Astrocyte (in vitro differentiated cells and primary cell): Measurements from ENCODE around the gene MYH16. TPM values are rescaled to one million over a fixed set of nuclear protein-coding genes. Genes with fewer than 3 reads are reported as not detected.
"Not testable (repeated sequence)": the region's sequence is repeated elsewhere in the genome, so short reads cannot be mapped to it uniquely, and the experiment has no call there.

Source experiments
- DNase-seq: peaks from one replicate; pipeline ENCODE4 v3.0.0-alpha.2; 2010; ENCODE audit warnings: low read depth
- FAIRE-seq: peaks from 2 replicates; lab custom pipeline; 2011; peaks lifted over from hg19 to GRCh38; lab: Jason Lieb, UNC
- H2AFZ ChIP-seq: 2 replicates; pipeline ENCODE4 v1.6.0; 2012; ENCODE audit warnings: low read depth, low read length, inconsistent platforms
- H3K27ac ChIP-seq: 2 replicates; pipeline ENCODE4 v1.5.1; 2011; ENCODE audit warnings: low read depth, low read length, inconsistent platforms
- H3K27me3 ChIP-seq: 2 replicates; pipeline ENCODE4 v1.6.0; 2011; ENCODE audit warnings: low read length, inconsistent platforms; ENCODE audit not compliant: insufficient read depth
- H3K36me3 ChIP-seq: 2 replicates; pipeline ENCODE4 v1.5.1; 2011; ENCODE audit warnings: low read length, inconsistent platforms; ENCODE audit not compliant: insufficient read depth
- H3K4me1 ChIP-seq: 2 replicates; pipeline ENCODE4 v1.5.1; 2011; ENCODE audit warnings: low read length, inconsistent platforms; ENCODE audit not compliant: insufficient read depth
- H3K4me2 ChIP-seq: 2 replicates; pipeline ENCODE4 v1.6.0; 2012; ENCODE audit warnings: low read length, inconsistent platforms
- H3K4me3 ChIP-seq: 2 replicates; pipeline ENCODE4 v1.5.1; 2011; ENCODE audit warnings: low read depth, mild to moderate bottlenecking, low read length, inconsistent platforms; ENCODE audit not compliant: insufficient read depth
- H3K79me2 ChIP-seq: 2 replicates; pipeline ENCODE4 v1.6.0; 2012; ENCODE audit warnings: mild to moderate bottlenecking, low read length, inconsistent platforms; ENCODE audit not compliant: insufficient read depth
- H3K9ac ChIP-seq: 2 replicates; pipeline ENCODE4 v1.6.0; 2012; ENCODE audit warnings: mild to moderate bottlenecking, low read length, inconsistent platforms
- H3K9me3 ChIP-seq: 2 replicates; pipeline ENCODE4 v1.5.1; 2012; ENCODE audit warnings: low read depth, mild to moderate bottlenecking, low read length, inconsistent platforms; ENCODE audit not compliant: insufficient read depth
- H4K20me1 ChIP-seq: 2 replicates; pipeline ENCODE4 v1.6.0; 2012; ENCODE audit warnings: low read length, inconsistent platforms; ENCODE audit not compliant: insufficient read depth
- H3K27ac Mint-ChIP-seq: one replicate; pipeline ENCODE4 v1.8.0; 2021; ENCODE audit warnings: mild to moderate bottlenecking, mixed read lengths; ENCODE audit not compliant: unreplicated experiment
- H3K27me3 Mint-ChIP-seq: one replicate; pipeline ENCODE4 v1.8.0; 2021; ENCODE audit warnings: low read depth, mixed read lengths; ENCODE audit not compliant: unreplicated experiment
- H3K36me3 Mint-ChIP-seq: one replicate; pipeline ENCODE4 v1.8.0; 2021; ENCODE audit warnings: low read depth, mixed read lengths; ENCODE audit not compliant: unreplicated experiment
- H3K4me1 Mint-ChIP-seq: one replicate; pipeline ENCODE4 v1.8.0; 2021; ENCODE audit warnings: low read depth, mixed read lengths; ENCODE audit not compliant: unreplicated experiment
- H3K4me3 Mint-ChIP-seq: one replicate; pipeline ENCODE4 v1.8.0; 2021; ENCODE audit warnings: mild to moderate bottlenecking, moderate library complexity, mixed read lengths; ENCODE audit not compliant: unreplicated experiment
- H3K9me3 Mint-ChIP-seq: one replicate; pipeline ENCODE4 v1.8.0; 2021; ENCODE audit warnings: mild to moderate bottlenecking, mixed read lengths; ENCODE audit not compliant: unreplicated experiment
- EZH2 ChIP-seq: IDR thresholded peaks from 2 replicates; pipeline ENCODE4 v1.6.1; 2012; ENCODE audit warnings: mild to moderate bottlenecking, low read length, inconsistent platforms; ENCODE audit not compliant: insufficient read depth
- total RNA-seq: library from RNA; stranded (reverse); gene quantifications from 2 replicates; pipeline ENCODE4 v1.2.1, GENCODE V29; 2021
- TF ChIP-seq, protein P1 (sequence below): IDR thresholded peaks from 2 replicates; pipeline ENCODE4 v1.5.1; 2011; ENCODE audit warnings: low read depth, mild to moderate bottlenecking, inconsistent platforms, low read length, moderate library complexity; ENCODE audit not compliant: insufficient read depth

MYH16 gene
- total RNA-seq, 1 donor from 2014 or later = 0.11 TPM

DNA sequence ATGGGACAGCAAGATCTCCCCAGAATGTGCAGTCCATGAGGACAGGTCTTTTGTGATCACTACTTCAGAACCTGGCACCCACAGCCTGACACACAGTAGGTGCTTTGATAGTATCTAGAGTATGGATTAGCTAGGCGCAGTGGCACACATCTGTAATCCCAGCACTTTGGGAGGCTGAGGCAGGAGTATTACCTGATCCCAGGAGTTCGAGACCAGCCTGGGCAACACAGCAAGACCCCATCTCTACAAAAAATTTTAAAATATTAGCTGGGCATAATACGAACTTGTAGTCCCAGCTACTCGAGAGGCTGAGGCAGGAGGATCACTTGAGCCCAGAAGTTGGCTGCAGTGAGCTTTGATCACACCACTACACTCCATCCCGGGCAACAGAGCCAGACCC lies 79.6 kb downstream of the MYH16 start:
- Histone ChIP-seq H3K27ac (no peak overlapping the region), H3K4me3 (no peak overlapping the region), H3K9me3 (no peaks in the 10 kb centered on the region), H3K27me3 (no peaks in the 10 kb centered on the region), H2AFZ (no peak overlapping the region), H3K79me2 (peaks cover 18% of the 10 kb centered on the region), H3K9ac (no peak overlapping the region), H3K4me1 (no peaks in the 10 kb centered on the region), H4K20me1 (peaks cover 20% of the 10 kb centered on the region), H3K4me2 (no peak overlapping the region), H3K36me3 (peaks cover 36% of the 10 kb centered on the region)
- peaks cover 22% of the 10 kb centered on the region for H3K36me3 Mint-ChIP-seq
- H3K27ac Mint-ChIP-seq = no peak overlapping the region
- FAIRE-seq (no peak), DNase-seq (no peak)
- no peak for TF ChIP-seq EZH2
- TF ChIP-seq, protein P1, sequence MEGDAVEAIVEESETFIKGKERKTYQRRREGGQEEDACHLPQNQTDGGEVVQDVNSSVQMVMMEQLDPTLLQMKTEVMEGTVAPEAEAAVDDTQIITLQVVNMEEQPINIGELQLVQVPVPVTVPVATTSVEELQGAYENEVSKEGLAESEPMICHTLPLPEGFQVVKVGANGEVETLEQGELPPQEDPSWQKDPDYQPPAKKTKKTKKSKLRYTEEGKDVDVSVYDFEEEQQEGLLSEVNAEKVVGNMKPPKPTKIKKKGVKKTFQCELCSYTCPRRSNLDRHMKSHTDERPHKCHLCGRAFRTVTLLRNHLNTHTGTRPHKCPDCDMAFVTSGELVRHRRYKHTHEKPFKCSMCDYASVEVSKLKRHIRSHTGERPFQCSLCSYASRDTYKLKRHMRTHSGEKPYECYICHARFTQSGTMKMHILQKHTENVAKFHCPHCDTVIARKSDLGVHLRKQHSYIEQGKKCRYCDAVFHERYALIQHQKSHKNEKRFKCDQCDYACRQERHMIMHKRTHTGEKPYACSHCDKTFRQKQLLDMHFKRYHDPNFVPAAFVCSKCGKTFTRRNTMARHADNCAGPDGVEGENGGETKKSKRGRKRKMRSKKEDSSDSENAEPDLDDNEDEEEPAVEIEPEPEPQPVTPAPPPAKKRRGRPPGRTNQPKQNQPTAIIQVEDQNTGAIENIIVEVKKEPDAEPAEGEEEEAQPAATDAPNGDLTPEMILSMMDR = no peak
- H3K4me3 Mint-ChIP-seq = no peak overlapping the region
- no peaks in the 10 kb centered on the region for H3K4me1 Mint-ChIP-seq
- no peaks in the 10 kb centered on the region for H3K9me3 Mint-ChIP-seq
- no peaks in the 10 kb centered on the region for H3K27me3 Mint-ChIP-seq

DNA sequence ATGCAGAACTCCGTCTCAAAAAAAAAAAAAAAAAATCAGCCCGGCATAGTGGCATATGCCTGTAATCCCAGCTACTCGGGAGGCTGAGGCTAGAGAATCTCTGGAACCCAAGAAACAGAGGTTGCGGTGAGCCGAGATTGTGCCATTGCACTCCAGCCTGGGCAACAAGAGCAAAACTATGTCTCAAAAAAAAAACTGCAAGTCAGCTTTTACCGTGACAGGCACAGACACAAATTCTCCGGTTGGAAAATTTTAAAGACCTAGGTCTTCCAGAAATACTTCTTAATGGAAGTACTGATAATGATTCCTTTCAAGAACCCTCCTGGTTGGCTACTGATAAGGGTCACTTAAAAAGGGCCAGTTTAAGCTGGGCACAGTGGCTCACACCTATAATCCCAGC lies 82.5 kb downstream of the MYH16 start:
- FAIRE-seq (no peak), DNase-seq (no peak)
- H3K27me3 ChIP-seq = no peaks in the 10 kb centered on the region
- Mint-ChIP-seq H3K36me3 (peaks cover 25% of the 10 kb centered on the region), H3K4me3 (no peak overlapping the region), H3K9me3 (no peaks in the 10 kb centered on the region), H3K27ac (no peak overlapping the region), H3K27me3 (no peaks in the 10 kb centered on the region), H3K4me1 (no peaks in the 10 kb centered on the region)
- H3K9me3 ChIP-seq = no peaks in the 10 kb centered on the region
- H3K36me3 ChIP-seq = peaks cover 39% of the 10 kb centered on the region
- no peak overlapping the region for H3K4me3 ChIP-seq
- H3K27ac ChIP-seq = no peak overlapping the region
- no peak overlapping the region for H3K4me2 ChIP-seq
- TF ChIP-seq EZH2 = no peak
- TF ChIP-seq, protein P1 = no peak
- peaks cover 25% of the 10 kb centered on the region for H4K20me1 ChIP-seq
- peaks cover 13% of the 10 kb centered on the region for H3K79me2 ChIP-seq
- H2AFZ ChIP-seq = no peak overlapping the region
- H3K4me1 ChIP-seq = no peaks in the 10 kb centered on the region
- H3K9ac ChIP-seq = no peak overlapping the region

DNA sequence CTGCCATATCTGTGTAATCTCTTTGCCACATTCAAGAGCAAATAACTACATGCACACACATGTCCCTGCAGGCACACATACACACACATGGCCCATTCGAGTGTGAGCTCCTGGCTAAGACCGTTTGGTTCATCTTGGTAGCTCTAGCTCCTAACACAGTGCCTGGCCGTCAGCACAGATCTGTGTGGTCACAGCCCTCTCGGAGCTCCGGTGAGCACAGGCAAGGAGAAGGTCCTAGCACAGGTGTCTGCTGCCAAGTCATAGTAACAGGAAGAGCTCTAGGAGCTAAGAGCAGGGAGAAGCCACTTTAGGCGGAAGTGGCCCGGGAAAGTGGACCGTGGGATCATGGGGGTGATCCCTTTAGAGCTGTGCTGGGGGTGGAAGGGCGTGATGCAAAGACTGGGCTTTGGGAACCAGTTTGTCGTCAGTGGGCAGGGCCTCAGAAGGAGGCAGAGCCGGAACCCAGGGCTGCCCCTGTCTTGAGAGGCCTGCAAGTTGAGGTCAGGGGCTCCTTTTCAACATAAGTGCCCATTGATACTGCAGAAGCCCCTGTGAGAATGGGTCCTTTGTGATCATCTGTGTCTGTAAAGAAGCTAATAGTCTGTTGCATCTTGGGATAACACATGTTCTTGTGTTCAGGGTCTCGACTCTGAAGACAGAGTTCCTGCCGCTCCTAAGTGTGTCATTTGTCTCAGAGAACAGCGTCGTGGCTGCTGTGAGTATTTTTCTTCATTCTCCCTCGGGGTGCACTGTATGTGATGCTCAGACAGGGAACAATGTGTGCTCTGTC lies 85.3 kb downstream of the MYH16 start:
- no peak overlapping the region for H3K9ac ChIP-seq
- H3K79me2 ChIP-seq = peaks cover 5% of the 10 kb centered on the region
- FAIRE-seq = no peak
- H2AFZ ChIP-seq = no peak overlapping the region
- DNase-seq = no peak
- H3K4me2 ChIP-seq = no peak overlapping the region
- peaks cover 5% of the 10 kb centered on the region for H3K4me1 ChIP-seq
- no peak overlapping the region for H3K27ac ChIP-seq
- Mint-ChIP-seq H3K27me3 (no peaks in the 10 kb centered on the region), H3K27ac (no peak overlapping the region), H3K36me3 (peaks cover 14% of the 10 kb centered on the region), H3K9me3 (no peaks in the 10 kb centered on the region), H3K4me1 (peaks cover 5% of the 10 kb centered on the region), H3K4me3 (no peak overlapping the region)
- H3K9me3 ChIP-seq = no peaks in the 10 kb centered on the region
- no peak overlapping the region for H3K4me3 ChIP-seq
- no peaks in the 10 kb centered on the region for H3K27me3 ChIP-seq
- TF ChIP-seq EZH2 = no peak
- TF ChIP-seq, protein P1 = no peak
- peaks cover 18% of the 10 kb centered on the region for H4K20me1 ChIP-seq
- peaks cover 35% of the 10 kb centered on the region for H3K36me3 ChIP-seq

DNA sequence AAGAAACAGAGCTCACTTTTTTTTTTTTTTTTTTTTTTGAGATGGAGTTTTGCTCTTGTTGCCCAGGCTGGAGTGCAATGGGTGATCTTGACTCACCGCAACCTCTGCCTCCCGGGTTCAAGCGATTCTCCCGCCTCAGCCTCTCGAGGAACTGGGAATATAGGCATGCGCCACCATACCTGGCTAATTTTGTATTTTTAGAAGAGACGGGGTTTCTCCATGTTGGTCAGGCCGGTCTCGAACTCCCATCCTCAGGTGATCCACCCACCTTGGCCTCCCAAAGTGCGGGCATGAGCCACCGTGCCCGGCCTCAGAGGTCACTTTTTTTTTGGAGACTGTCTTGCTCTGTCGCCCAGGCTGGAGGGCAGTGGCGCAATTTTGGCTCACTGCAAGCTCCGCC lies 85.9 kb downstream of the MYH16 start:
- not testable (repeated sequence) for H3K9me3 Mint-ChIP-seq, H3K27ac Mint-ChIP-seq, H3K4me3 Mint-ChIP-seq, H3K79me2 ChIP-seq, H3K9ac ChIP-seq, H3K4me2 ChIP-seq, DNase-seq, H3K27me3 Mint-ChIP-seq, H2AFZ ChIP-seq, H3K4me3 ChIP-seq, H3K9me3 ChIP-seq, H3K4me1 Mint-ChIP-seq, H3K27ac ChIP-seq, H3K27me3 ChIP-seq, FAIRE-seq
- H3K4me1 ChIP-seq = peaks cover 11% of the 10 kb centered on the region
- peaks cover 38% of the 10 kb centered on the region for H3K36me3 ChIP-seq
- H4K20me1 ChIP-seq = peaks cover 24% of the 10 kb centered on the region
- H3K36me3 Mint-ChIP-seq = peaks cover 14% of the 10 kb centered on the region
